Tibial nerve (tissue), 4 donors: ENCODE results near the gene ESYT2.

Source experiments
- EP300 ChIP-seq, 2 donors: sonication (generic); formaldehyde crosslinking; IDR thresholded peaks; one replicate each; pipeline ENCODE4 v1.6.1; 2017; ENCODE audit warnings: antibody characterized with exemption in 2 of 2, mild to moderate bottlenecking in 1 of 2
- POLR2A ChIP-seq, 2 donors: fragments of 450-650 bp; IDR thresholded peaks; one replicate each; pipeline ENCODE4 v1.6.1; 2017; ENCODE audit warnings: antibody characterized with exemption in 2 of 2, mild to moderate bottlenecking in 2 of 2, moderate library complexity in 2 of 2
- TF ChIP-seq, protein P1 (sequence below), 5 experiments: fragments of 200-600 bp in 3 of 5; fragments of 450-650 bp in 2 of 5; sonication (generic) in 3 of 5; IDR thresholded peaks; one replicate each; pipeline ENCODE4 v1.5.1; 2016 to 2019; ENCODE audit warnings: antibody characterized with exemption in 5 of 5, mild to moderate bottlenecking in 3 of 5, moderate library complexity in 2 of 5

DNA sequence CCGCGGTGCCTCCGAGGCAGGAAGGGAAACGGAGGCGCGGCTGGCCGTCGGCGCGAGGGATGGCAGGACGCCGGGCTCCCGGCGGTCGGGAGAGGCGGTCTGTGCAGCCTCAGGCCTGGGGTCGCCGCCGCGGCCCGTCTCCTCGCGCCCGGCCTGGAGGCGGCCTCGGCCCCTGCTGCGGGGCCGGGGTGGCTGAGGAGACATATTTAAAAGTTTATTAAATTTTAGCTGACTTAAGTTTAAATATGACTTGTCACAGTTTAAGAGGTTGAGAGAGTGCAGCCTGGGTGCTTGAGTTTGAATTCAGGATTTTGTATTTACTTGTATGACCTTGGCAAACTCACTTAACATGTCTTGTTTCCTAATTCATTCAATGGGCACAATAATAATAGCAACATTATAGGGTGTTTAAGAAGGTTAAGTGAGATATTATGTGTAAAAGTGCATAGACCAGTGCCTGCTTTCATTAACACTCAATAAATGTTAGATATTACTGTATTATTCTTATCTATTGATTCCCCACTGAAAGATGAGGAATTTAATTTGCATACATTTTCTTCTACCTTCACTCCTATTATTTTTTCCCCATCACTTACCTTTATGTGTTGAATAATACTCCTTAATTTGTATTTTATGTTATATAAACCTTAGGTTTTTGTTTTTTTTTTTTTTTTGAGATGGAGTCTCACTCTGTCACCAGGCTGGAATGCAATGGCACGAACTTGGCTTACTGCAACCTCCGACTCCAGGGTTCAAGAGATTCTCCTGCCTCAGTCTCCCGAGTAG, 27.8 kb upstream of the ESYT2 start:
- TF ChIP-seq EP300 (IDR thresholded peaks at IDR 0.05) (no peak), POLR2A (IDR thresholded peaks at IDR 0.05) (no peak)
- TF ChIP-seq, protein P1, sequence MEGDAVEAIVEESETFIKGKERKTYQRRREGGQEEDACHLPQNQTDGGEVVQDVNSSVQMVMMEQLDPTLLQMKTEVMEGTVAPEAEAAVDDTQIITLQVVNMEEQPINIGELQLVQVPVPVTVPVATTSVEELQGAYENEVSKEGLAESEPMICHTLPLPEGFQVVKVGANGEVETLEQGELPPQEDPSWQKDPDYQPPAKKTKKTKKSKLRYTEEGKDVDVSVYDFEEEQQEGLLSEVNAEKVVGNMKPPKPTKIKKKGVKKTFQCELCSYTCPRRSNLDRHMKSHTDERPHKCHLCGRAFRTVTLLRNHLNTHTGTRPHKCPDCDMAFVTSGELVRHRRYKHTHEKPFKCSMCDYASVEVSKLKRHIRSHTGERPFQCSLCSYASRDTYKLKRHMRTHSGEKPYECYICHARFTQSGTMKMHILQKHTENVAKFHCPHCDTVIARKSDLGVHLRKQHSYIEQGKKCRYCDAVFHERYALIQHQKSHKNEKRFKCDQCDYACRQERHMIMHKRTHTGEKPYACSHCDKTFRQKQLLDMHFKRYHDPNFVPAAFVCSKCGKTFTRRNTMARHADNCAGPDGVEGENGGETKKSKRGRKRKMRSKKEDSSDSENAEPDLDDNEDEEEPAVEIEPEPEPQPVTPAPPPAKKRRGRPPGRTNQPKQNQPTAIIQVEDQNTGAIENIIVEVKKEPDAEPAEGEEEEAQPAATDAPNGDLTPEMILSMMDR (IDR thresholded peaks at IDR 0.05): no peak
